Caco-2 (cell line): ENCODE results near the gene RABGAP1L. TPM values are rescaled to one million over a fixed set of nuclear protein-coding genes. Genes with fewer than 3 reads are reported as not detected.

Experiments used
- BruUV-seq: library from RNA; stranded (reverse); fragments of 400-500 nt; replicated peaks from 2 replicates; lab custom pipeline; 2021; lab: Mats Ljungman, UMichigan
- CTCF ChIA-PET: fragments of 300-600 bp; sonication (Branson Sonifier 250); formaldehyde crosslinking; loops from one replicate; lab custom pipeline; 2022; ENCODE audit warnings: antibody characterized with exemption; lab: Charles Lee
- POLR2A ChIA-PET: fragments of 300-600 bp; sonication (Branson Sonifier 250); formaldehyde crosslinking; loops from one replicate; lab custom pipeline; 2022; ENCODE audit warnings: antibody characterized with exemption; lab: Charles Lee
- DNase-seq, 2 experiments: peaks; one replicate each; pipeline versions ENCODE4 v3.0.0 to v3.0.0-alpha.2; 2020 to 2022
- H3K27me3 ChIP-seq: replicated peaks from 2 replicates; pipeline ENCODE4 v1.6.0; 2011; ENCODE audit warnings: low read length; ENCODE audit not compliant: control insufficient read depth, insufficient read depth
- H3K36me3 ChIP-seq: 2 replicates; pipeline ENCODE4 v1.5.1; 2011; ENCODE audit warnings: low read length; ENCODE audit not compliant: control insufficient read depth, insufficient read depth
- H3K4me1 ChIP-seq: fragments of 250-450 bp; sonication (Bioruptor Pico); 2 replicates; pipeline ENCODE4 v1.5.1; 2020; ENCODE audit warnings: mild to moderate bottlenecking
- H3K4me3 ChIP-seq: 2 replicates; pipeline ENCODE4 v1.5.1; 2011; ENCODE audit warnings: low read depth, mild to moderate bottlenecking, control low read depth, low read length
- H3K9me3 ChIP-seq: fragments of 250-450 bp; sonication (Bioruptor Pico); 2 replicates; pipeline ENCODE4 v1.5.1; 2020; ENCODE audit warnings: mild to moderate bottlenecking, moderate library complexity
- H3K27ac Mint-ChIP-seq: one replicate; pipeline ENCODE4 v1.8.0; 2022; ENCODE audit warnings: mixed read lengths; ENCODE audit not compliant: unreplicated experiment
- H3K27me3 Mint-ChIP-seq: one replicate; pipeline ENCODE4 v1.8.0; 2022; ENCODE audit warnings: mixed read lengths; ENCODE audit not compliant: insufficient read depth, unreplicated experiment
- H3K36me3 Mint-ChIP-seq: one replicate; pipeline ENCODE4 v1.8.0; 2022; ENCODE audit warnings: mild to moderate bottlenecking, mixed read lengths; ENCODE audit not compliant: insufficient read depth, unreplicated experiment
- H3K4me1 Mint-ChIP-seq: one replicate; pipeline ENCODE4 v1.8.0; 2022; ENCODE audit warnings: low read depth, mixed read lengths; ENCODE audit not compliant: unreplicated experiment
- H3K4me3 Mint-ChIP-seq: one replicate; pipeline ENCODE4 v1.8.0; 2022; ENCODE audit warnings: mild to moderate bottlenecking, moderate library complexity, mixed read lengths; ENCODE audit not compliant: unreplicated experiment
- H3K9me3 Mint-ChIP-seq: one replicate; pipeline ENCODE4 v1.8.0; 2022; ENCODE audit warnings: mixed read lengths; ENCODE audit not compliant: unreplicated experiment
- intact Hi-C: fragments of 100-400 bp; cut with micrococcal nuclease; formaldehyde crosslinking; loops from one replicate; pipeline ENCODE4 v1.10.0; 2022; ENCODE audit not compliant: unreplicated experiment
- total RNA-seq: library from RNA; stranded (reverse); gene quantifications from 2 replicates; pipeline ENCODE4 v1.2.3, GENCODE V29; 2022
- TF ChIP-seq, protein P1 (sequence below), 2 experiments: fragments of 200-600 bp in 1 of 2; IDR thresholded peaks; 1 replicate in 1 of 2; 2 replicates in 1 of 2; pipeline versions ENCODE4 v1.5.1 to v1.8.0; 2011 to 2022; ENCODE audit warnings: antibody characterized with exemption in 1 of 2, control low read depth in 1 of 2, inconsistent platforms in 1 of 2, low read depth in 1 of 2, low read length in 1 of 2, mild to moderate bottlenecking in 1 of 2, moderate library complexity in 1 of 2; ENCODE audit not compliant: insufficient read depth in 1 of 2, severe bottlenecking in 1 of 2, unreplicated experiment in 1 of 2

Gene RABGAP1L
- total RNA-seq, 1 experiment from 2014 or later = 20.3 TPM

DNA sequence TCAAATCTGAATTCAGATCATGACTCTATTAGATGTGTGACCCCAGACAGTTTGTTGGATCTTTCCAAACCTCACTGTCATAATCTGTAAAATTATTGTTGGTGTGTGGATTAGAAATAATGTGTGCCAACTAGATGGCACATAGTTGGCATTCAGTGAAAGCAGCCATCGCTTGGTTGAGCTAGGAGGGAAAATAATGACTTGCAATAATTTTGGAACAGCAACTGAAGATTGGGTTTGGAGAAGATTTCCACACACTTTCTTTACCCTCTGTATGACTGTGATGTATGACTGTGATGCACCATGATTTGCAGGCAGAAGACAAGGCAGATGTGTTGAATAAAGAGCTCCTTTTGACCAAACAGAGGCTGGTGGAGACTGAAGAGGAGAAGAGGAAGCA is 816.4 kb downstream of the RABGAP1L start:
- ChIA-PET CTCF (no interaction called here), POLR2A (no interaction called here)
- Mint-ChIP-seq H3K27me3 (no peaks in the 10 kb centered on the region), H3K36me3 (no peaks in the 10 kb centered on the region), H3K27ac (no peak overlapping the region), H3K4me3 (no peak overlapping the region), H3K4me1 (peaks cover 7% of the 10 kb centered on the region), H3K9me3 (no peaks in the 10 kb centered on the region)
- no peak for DNase-seq
- Histone ChIP-seq H3K4me3 (no peak overlapping the region), H3K36me3 (no peaks in the 10 kb centered on the region), H3K9me3 (no peaks in the 10 kb centered on the region), H3K4me1 (no peaks in the 10 kb centered on the region), H3K27me3 (no peaks in the 10 kb centered on the region)
- BruUV-seq = no TSS peak
- TF ChIP-seq, protein P1, sequence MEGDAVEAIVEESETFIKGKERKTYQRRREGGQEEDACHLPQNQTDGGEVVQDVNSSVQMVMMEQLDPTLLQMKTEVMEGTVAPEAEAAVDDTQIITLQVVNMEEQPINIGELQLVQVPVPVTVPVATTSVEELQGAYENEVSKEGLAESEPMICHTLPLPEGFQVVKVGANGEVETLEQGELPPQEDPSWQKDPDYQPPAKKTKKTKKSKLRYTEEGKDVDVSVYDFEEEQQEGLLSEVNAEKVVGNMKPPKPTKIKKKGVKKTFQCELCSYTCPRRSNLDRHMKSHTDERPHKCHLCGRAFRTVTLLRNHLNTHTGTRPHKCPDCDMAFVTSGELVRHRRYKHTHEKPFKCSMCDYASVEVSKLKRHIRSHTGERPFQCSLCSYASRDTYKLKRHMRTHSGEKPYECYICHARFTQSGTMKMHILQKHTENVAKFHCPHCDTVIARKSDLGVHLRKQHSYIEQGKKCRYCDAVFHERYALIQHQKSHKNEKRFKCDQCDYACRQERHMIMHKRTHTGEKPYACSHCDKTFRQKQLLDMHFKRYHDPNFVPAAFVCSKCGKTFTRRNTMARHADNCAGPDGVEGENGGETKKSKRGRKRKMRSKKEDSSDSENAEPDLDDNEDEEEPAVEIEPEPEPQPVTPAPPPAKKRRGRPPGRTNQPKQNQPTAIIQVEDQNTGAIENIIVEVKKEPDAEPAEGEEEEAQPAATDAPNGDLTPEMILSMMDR (IDR thresholded peaks at IDR 0.05; ENCODE audit: insufficient read depth in 1 of 2, low read depth in 1 of 2, low read length in 1 of 2, severe bottlenecking in 1 of 2, unreplicated experiment in 1 of 2) = no peak
- intact Hi-C loops = no loop called here

DNA sequence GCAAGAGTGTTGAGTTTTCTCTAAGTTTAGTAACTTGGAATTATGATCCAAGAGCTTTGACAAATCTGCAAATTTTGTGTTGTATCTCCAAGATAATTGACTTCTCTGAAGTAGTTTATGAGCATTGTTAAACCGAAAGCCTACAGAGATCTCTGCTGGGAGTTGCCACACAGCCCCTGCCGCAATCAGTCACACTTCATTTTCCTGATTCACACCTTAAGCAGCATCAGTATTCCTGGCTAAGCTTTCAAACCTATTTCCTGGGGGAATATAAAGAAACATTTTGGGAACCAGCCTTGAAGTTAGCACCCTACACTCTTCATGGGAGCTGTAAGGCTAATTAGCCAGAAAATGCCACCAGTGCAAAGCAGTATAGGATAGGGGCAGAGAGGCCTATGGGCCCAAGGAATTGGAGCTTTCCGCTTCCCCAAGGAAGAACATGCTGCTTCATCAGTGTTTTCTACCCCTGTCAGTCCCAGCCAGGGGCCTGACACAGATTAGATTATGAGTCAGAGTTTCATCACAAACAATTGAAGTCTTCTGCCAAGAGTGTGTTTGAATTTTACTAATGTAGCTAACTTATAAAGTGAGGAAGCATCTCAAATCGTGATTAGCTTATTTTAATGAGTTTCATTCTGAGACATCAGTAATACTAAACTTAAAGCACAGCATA is 817.3 kb downstream of the RABGAP1L start:
- Histone ChIP-seq H3K4me1 (no peaks in the 10 kb centered on the region), H3K4me3 (no peak overlapping the region), H3K27me3 (no peaks in the 10 kb centered on the region), H3K36me3 (no peaks in the 10 kb centered on the region), H3K9me3 (no peaks in the 10 kb centered on the region)
- ChIA-PET CTCF (no interaction called here), POLR2A (no interaction called here)
- no peak overlapping the region for H3K27ac Mint-ChIP-seq
- H3K27me3 Mint-ChIP-seq = no peaks in the 10 kb centered on the region
- no peaks in the 10 kb centered on the region for H3K9me3 Mint-ChIP-seq
- BruUV-seq = no TSS peak
- TF ChIP-seq, protein P1 (IDR thresholded peaks at IDR 0.05; ENCODE audit: insufficient read depth in 1 of 2, low read depth in 1 of 2, low read length in 1 of 2, severe bottlenecking in 1 of 2, unreplicated experiment in 1 of 2) = no peak
- no peak overlapping the region for H3K4me3 Mint-ChIP-seq
- intact Hi-C loops = no loop called here
- DNase-seq = no peak
- peaks cover 2% of the 10 kb centered on the region for H3K4me1 Mint-ChIP-seq
- no peaks in the 10 kb centered on the region for H3K36me3 Mint-ChIP-seq

DNA sequence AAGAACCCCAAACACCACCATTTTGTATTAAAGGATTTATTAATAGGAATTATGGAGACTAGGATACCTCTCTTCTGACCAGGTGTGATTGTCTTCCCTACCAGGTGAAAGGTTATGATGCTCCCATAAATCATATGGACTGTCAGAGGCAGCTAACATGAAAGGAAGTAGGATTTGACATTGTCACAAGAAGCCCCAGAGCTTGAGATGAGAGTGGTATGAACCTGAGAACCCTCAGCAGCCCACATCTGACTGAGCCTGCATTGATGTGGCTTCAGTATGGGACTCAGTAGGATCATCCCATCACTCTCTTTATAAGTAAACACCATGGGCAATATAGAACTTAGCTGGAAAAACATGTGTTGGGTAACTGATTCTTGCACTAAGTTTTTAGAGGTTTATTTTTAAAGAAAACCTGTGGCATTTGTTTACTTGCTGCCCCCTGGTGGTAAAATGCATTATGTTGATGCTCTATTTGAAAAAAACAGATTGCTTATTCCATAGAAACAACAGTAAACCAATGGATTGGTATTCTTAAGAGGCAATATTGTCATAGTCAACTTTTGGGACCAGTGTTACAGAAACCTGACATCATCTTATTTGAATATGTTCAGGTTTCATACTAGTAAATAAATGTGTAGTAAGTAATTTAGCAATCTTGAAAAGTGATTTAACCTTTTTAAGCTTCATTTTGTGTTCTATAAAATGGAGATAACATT is 823.8 kb downstream of the RABGAP1L start:
- Mint-ChIP-seq H3K36me3 (peaks cover 11% of the 10 kb centered on the region), H3K9me3 (no peaks in the 10 kb centered on the region), H3K4me1 (peaks cover 6% of the 10 kb centered on the region), H3K4me3 (no peak overlapping the region), H3K27me3 (no peaks in the 10 kb centered on the region), H3K27ac (no peak overlapping the region)
- CTCF ChIA-PET = no interaction called here
- Histone ChIP-seq H3K4me1 (no peaks in the 10 kb centered on the region), H3K27me3 (no peaks in the 10 kb centered on the region), H3K9me3 (no peaks in the 10 kb centered on the region), H3K36me3 (no peaks in the 10 kb centered on the region), H3K4me3 (no peak overlapping the region)
- POLR2A ChIA-PET = no interaction called here
- BruUV-seq = no TSS peak
- TF ChIP-seq, protein P1 (IDR thresholded peaks at IDR 0.05; ENCODE audit: insufficient read depth in 1 of 2, low read depth in 1 of 2, low read length in 1 of 2, severe bottlenecking in 1 of 2, unreplicated experiment in 1 of 2) = peak; percentile 39 to 47
- intact Hi-C loops = loop anchor here (1.0 kb wide), 2 partner anchors 100 to 213 kb away; no protein-coding TSS in a partner anchor
- peak in 1 of 2 experiments; percentile 39 for DNase-seq
